Liver (tissue), 9 donors: Measurements from ENCODE around the gene KIAA1217. TPM values are rescaled to one million over a fixed set of nuclear protein-coding genes. Genes with fewer than 3 reads are reported as not detected.
A peak's percentile ranks its signal among the peaks of the same experiment; 100 is the strongest.

Experiments
- DNase-seq: peaks from one replicate; pipeline ENCODE4 v3.0.0-alpha.2; 2017; ENCODE audit warnings: low spot score
- H3K27ac ChIP-seq, 2 donors: one replicate each; pipeline ENCODE4 v1.7.0; 2013; ENCODE audit warnings: inconsistent platforms in 2 of 2, low read length in 2 of 2, control low read depth in 1 of 2, low read depth in 1 of 2, mild to moderate bottlenecking in 1 of 2
- H3K27me3 ChIP-seq, 4 donors: one replicate each; pipeline versions ENCODE4 v1.6.1 to v1.7.0; 2013; ENCODE audit warnings: low read length in 3 of 4, inconsistent platforms in 1 of 4, mild to moderate bottlenecking in 1 of 4, moderate library complexity in 1 of 4; ENCODE audit not compliant: control insufficient read depth in 4 of 4, insufficient read depth in 4 of 4
- H3K36me3 ChIP-seq, 4 donors: one replicate each; pipeline versions ENCODE4 v1.6.1 to v1.7.0; 2013; ENCODE audit warnings: low read length in 3 of 4, mild to moderate bottlenecking in 3 of 4, low read depth in 1 of 4, moderate library complexity in 1 of 4; ENCODE audit not compliant: control insufficient read depth in 4 of 4, insufficient read depth in 3 of 4
- H3K4me1 ChIP-seq, 4 donors: one replicate each; pipeline versions ENCODE4 v1.6.1 to v1.7.0; 2013; ENCODE audit warnings: low read length in 3 of 4, mild to moderate bottlenecking in 3 of 4, moderate library complexity in 1 of 4; ENCODE audit not compliant: control insufficient read depth in 4 of 4, insufficient read depth in 4 of 4
- H3K4me3 ChIP-seq, 3 donors: one replicate each; pipeline versions ENCODE4 v1.6.1 to v1.7.0; 2013; ENCODE audit warnings: low read length in 3 of 3, control low read depth in 1 of 3, low read depth in 1 of 3, mild to moderate bottlenecking in 1 of 3
- H3K9ac ChIP-seq, 2 donors: one replicate each; pipeline ENCODE4 v1.7.0; 2013; ENCODE audit warnings: low read length in 2 of 2, mild to moderate bottlenecking in 2 of 2, moderate library complexity in 2 of 2, control low read depth in 1 of 2, low read depth in 1 of 2
- H3K9me3 ChIP-seq, 4 donors: one replicate each; pipeline versions ENCODE4 v1.6.1 to v1.7.0; 2013; ENCODE audit warnings: low read length in 3 of 4; ENCODE audit not compliant: control insufficient read depth in 4 of 4
- EGR1 ChIP-seq, 2 donors: IDR thresholded peaks; 2 replicates each; pipeline ENCODE4 v1.6.1; 2016 to 2018; ENCODE audit warnings: antibody characterized with exemption in 2 of 2, low read depth in 2 of 2
- FOXA1 ChIP-seq: IDR thresholded peaks from 2 replicates; pipeline ENCODE4 v1.6.1; 2016; ENCODE audit warnings: antibody characterized with exemption
- FOXA2 ChIP-seq: IDR thresholded peaks from 2 replicates; pipeline ENCODE4 v1.6.1; 2016; ENCODE audit warnings: antibody characterized with exemption
- GABPA ChIP-seq, 2 donors: IDR thresholded peaks in 1 of 2; conservative IDR thresholded peaks in 1 of 2; 2 replicates each; pipeline ENCODE4 v1.6.1; 2016; ENCODE audit warnings: antibody characterized with exemption in 2 of 2, mild to moderate bottlenecking in 1 of 2, moderate library complexity in 1 of 2
- HNF4A ChIP-seq, 2 donors: conservative IDR thresholded peaks; 2 replicates each; pipeline ENCODE4 v1.6.1; 2016; ENCODE audit warnings: antibody characterized with exemption in 2 of 2, mild to moderate bottlenecking in 2 of 2
- HNF4G ChIP-seq: IDR thresholded peaks from 2 replicates; pipeline ENCODE4 v1.6.1; 2016; ENCODE audit warnings: antibody characterized with exemption
- JUND ChIP-seq, 2 donors: IDR thresholded peaks; 2 replicates each; pipeline ENCODE4 v1.6.1; 2016; ENCODE audit warnings: antibody characterized with exemption in 2 of 2
- NR2F2 ChIP-seq: IDR thresholded peaks from 2 replicates; pipeline ENCODE4 v1.6.1; 2016; ENCODE audit warnings: antibody characterized with exemption
- RAD21 ChIP-seq, 2 donors: IDR thresholded peaks; 2 replicates each; pipeline ENCODE4 v1.6.1; 2016; ENCODE audit warnings: antibody characterized with exemption in 2 of 2, mild to moderate bottlenecking in 2 of 2
- RXRA ChIP-seq, 2 donors: IDR thresholded peaks; 2 replicates each; pipeline ENCODE4 v1.6.1; 2017 to 2018; ENCODE audit warnings: antibody characterized with exemption in 2 of 2, mild to moderate bottlenecking in 1 of 2
- SP1 ChIP-seq: IDR thresholded peaks from 2 replicates; pipeline ENCODE4 v1.6.1; 2018; ENCODE audit warnings: antibody characterized with exemption, mild to moderate bottlenecking
- TAF1 ChIP-seq: conservative IDR thresholded peaks from 2 replicates; pipeline ENCODE4 v1.6.1; 2016; ENCODE audit warnings: antibody characterized with exemption, mild to moderate bottlenecking
- YY1 ChIP-seq: IDR thresholded peaks from 2 replicates; pipeline ENCODE4 v1.6.1; 2016; ENCODE audit warnings: antibody characterized with exemption, mild to moderate bottlenecking
- WGBS: extraction: QIAGEN DNeasy Blood & Tissue Kit; methylation state at CpG from one replicate; pipeline ENCODE4 v1.1.7; 2013; 5-methylcytosine and 5-hydroxymethylcytosine counted together
- polyA plus RNA-seq, 2 donors: library from polyadenylated mRNA; stranded (reverse) in 1 of 2; unstranded in 1 of 2; fragments of 200-250 nt in 1 of 2; fragments of >200 nt in 1 of 2; fragmentation: Nextera tagmentation in 1 of 2; extraction: Ambion mirVana in 1 of 2; gene quantifications; one replicate each; pipeline versions ENCODE4 v1.2.1 to v1.2.3, GENCODE V29; 2013 to 2015
- total RNA-seq, 2 donors: library from RNA; depleted of rRNA; stranded (reverse); fragments of >200 nt; gene quantifications; one replicate each; pipeline ENCODE4 v1.2.3, GENCODE V29; 2014
- TF ChIP-seq, protein P1 (sequence below): IDR thresholded peaks from 2 replicates; pipeline ENCODE4 v1.6.1; 2016; ENCODE audit warnings: antibody characterized with exemption, mild to moderate bottlenecking
- TF ChIP-seq, protein P2 (sequence below): IDR thresholded peaks from 2 replicates; pipeline ENCODE4 v1.6.1; 2016; ENCODE audit warnings: antibody characterized with exemption
- TF ChIP-seq, protein P3 (sequence below): fragments of 150-350 bp; IDR thresholded peaks from 2 replicates; pipeline ENCODE4 v1.5.1; 2017; ENCODE audit warnings: improper control_type of control experiment, low read depth, low read length; ENCODE audit not compliant: missing input control
- TF ChIP-seq, protein P4 (sequence below): IDR thresholded peaks from 2 replicates; pipeline ENCODE4 v1.6.1; 2016; ENCODE audit warnings: antibody characterized with exemption
- donor health status: healthy.
- donor health status: healthy.
- donor health status: healthy.
- donor health status: healthy.
- donor health status: healthy.

Gene KIAA1217
- total and polyA plus RNA-seq, 4 donors: 4.5 to 12.8 (median 6.8) TPM

DNA sequence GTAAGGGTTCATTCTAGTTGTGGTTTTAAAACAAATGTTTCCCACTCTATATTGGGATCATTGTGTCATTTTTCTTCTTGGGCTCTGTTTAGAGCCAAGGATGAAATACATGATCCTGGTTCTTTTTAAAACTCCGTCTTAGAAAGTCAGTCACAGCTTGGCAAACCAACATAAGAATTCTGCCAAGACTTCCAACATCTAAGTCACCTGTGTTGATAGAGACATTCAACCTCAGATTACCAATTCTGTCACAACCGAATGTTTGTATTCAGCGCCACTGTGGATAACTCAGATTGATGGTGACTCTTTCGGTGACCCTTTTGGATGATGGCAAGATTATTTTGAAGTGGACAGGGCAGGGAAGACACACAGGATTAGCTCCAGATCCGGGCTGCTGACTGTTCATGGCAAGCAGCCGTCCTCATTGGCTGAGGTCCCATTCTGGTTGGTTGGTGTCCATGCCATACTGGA is 259.4 kb downstream of the KIAA1217 start:
- H3K9me3 ChIP-seq: no peaks in the 10 kb centered on the region
- H3K4me3 ChIP-seq: peak overlapping the region; percentile 44 to 67 (median 64)
- no peaks in the 10 kb centered on the region for H3K27me3 ChIP-seq
- no peak overlapping the region for H3K9ac ChIP-seq
- peaks cover 0 to 15% (median 7%) of the 10 kb centered on the region in 4 donors for H3K36me3 ChIP-seq
- TF ChIP-seq YY1 (peak; percentile 22), RXRA (IDR thresholded peaks at IDR 0.05) (no peak)
- TF ChIP-seq, protein P1, sequence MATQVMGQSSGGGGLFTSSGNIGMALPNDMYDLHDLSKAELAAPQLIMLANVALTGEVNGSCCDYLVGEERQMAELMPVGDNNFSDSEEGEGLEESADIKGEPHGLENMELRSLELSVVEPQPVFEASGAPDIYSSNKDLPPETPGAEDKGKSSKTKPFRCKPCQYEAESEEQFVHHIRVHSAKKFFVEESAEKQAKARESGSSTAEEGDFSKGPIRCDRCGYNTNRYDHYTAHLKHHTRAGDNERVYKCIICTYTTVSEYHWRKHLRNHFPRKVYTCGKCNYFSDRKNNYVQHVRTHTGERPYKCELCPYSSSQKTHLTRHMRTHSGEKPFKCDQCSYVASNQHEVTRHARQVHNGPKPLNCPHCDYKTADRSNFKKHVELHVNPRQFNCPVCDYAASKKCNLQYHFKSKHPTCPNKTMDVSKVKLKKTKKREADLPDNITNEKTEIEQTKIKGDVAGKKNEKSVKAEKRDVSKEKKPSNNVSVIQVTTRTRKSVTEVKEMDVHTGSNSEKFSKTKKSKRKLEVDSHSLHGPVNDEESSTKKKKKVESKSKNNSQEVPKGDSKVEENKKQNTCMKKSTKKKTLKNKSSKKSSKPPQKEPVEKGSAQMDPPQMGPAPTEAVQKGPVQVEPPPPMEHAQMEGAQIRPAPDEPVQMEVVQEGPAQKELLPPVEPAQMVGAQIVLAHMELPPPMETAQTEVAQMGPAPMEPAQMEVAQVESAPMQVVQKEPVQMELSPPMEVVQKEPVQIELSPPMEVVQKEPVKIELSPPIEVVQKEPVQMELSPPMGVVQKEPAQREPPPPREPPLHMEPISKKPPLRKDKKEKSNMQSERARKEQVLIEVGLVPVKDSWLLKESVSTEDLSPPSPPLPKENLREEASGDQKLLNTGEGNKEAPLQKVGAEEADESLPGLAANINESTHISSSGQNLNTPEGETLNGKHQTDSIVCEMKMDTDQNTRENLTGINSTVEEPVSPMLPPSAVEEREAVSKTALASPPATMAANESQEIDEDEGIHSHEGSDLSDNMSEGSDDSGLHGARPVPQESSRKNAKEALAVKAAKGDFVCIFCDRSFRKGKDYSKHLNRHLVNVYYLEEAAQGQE: no peak
- peak overlapping the region; percentile 19 to 87 for H3K27ac ChIP-seq
- DNase-seq: no peak
- peaks cover 9 to 48% (median 15%) of the 10 kb centered on the region in 4 donors for H3K4me1 ChIP-seq
- whole genome bisulfite sequencing: 35% methylated on average over 6 of the region's 6 CpGs

DNA sequence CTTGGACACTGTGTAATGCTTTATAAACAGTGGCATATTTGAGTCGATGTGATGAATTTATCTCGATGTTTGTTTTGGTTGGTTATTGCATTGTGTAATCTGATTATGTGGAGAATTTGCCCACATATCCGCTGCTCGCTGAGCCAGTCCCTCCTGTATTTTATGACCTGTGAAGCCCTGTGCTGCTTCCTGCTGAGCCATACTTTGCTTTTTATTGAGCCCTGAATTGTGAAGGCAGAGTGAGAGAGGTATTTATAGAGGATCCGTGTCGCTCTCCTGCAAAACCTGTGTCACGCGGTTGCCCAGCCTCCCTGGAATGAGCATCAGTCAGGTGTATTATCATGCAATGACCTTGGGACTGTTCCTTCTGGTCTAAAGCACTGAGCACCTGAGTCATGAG is 261.1 kb downstream of the KIAA1217 start:
- TF ChIP-seq EGR1 (IDR thresholded peaks at IDR 0.05; ENCODE audit: low read depth in 2 of 2): no peak
- TF ChIP-seq HNF4G: no peak
- TF ChIP-seq, protein P1: no peak
- no peak for TF ChIP-seq NR2F2
- TF ChIP-seq, protein P2, sequence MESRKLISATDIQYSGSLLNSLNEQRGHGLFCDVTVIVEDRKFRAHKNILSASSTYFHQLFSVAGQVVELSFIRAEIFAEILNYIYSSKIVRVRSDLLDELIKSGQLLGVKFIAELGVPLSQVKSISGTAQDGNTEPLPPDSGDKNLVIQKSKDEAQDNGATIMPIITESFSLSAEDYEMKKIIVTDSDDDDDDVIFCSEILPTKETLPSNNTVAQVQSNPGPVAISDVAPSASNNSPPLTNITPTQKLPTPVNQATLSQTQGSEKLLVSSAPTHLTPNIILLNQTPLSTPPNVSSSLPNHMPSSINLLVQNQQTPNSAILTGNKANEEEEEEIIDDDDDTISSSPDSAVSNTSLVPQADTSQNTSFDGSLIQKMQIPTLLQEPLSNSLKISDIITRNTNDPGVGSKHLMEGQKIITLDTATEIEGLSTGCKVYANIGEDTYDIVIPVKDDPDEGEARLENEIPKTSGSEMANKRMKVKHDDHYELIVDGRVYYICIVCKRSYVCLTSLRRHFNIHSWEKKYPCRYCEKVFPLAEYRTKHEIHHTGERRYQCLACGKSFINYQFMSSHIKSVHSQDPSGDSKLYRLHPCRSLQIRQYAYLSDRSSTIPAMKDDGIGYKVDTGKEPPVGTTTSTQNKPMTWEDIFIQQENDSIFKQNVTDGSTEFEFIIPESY: no peak
- TF ChIP-seq YY1: no peak
- no peak for TF ChIP-seq FOXA1
- TF ChIP-seq, protein P3, sequence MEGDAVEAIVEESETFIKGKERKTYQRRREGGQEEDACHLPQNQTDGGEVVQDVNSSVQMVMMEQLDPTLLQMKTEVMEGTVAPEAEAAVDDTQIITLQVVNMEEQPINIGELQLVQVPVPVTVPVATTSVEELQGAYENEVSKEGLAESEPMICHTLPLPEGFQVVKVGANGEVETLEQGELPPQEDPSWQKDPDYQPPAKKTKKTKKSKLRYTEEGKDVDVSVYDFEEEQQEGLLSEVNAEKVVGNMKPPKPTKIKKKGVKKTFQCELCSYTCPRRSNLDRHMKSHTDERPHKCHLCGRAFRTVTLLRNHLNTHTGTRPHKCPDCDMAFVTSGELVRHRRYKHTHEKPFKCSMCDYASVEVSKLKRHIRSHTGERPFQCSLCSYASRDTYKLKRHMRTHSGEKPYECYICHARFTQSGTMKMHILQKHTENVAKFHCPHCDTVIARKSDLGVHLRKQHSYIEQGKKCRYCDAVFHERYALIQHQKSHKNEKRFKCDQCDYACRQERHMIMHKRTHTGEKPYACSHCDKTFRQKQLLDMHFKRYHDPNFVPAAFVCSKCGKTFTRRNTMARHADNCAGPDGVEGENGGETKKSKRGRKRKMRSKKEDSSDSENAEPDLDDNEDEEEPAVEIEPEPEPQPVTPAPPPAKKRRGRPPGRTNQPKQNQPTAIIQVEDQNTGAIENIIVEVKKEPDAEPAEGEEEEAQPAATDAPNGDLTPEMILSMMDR: no peak
- no peak for TF ChIP-seq FOXA2
- TF ChIP-seq HNF4A (conservative IDR thresholded peaks at IDR 0.05): no peak
- no peak for TF ChIP-seq GABPA (IDR thresholded peaks at IDR 0.05 in 1 of 2, conservative IDR thresholded peaks at IDR 0.05 in 1 of 2)
- no peak for TF ChIP-seq RAD21 (IDR thresholded peaks at IDR 0.05)
- TF ChIP-seq, protein P4, sequence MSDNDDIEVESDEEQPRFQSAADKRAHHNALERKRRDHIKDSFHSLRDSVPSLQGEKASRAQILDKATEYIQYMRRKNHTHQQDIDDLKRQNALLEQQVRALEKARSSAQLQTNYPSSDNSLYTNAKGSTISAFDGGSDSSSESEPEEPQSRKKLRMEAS: no peak
- no peak for TF ChIP-seq JUND (IDR thresholded peaks at IDR 0.05)
- TF ChIP-seq RXRA (IDR thresholded peaks at IDR 0.05): no peak
- TF ChIP-seq SP1: no peak
- no peak for TF ChIP-seq TAF1
- DNase-seq: no peak
- H3K4me1 ChIP-seq: peaks cover 5 to 37% (median 12%) of the 10 kb centered on the region in 4 donors
- no peaks in the 10 kb centered on the region for H3K27me3 ChIP-seq
- no peak overlapping the region for H3K27ac ChIP-seq
- H3K36me3 ChIP-seq: peaks cover 0 to 23% (median 16%) of the 10 kb centered on the region in 4 donors
- no peak overlapping the region for H3K4me3 ChIP-seq
- H3K9ac ChIP-seq: no peak overlapping the region
- 44% methylated on average over 8 of the region's 8 CpGs for WGBS
- no peaks in the 10 kb centered on the region for H3K9me3 ChIP-seq
